GM19351 (cell line): ENCODE measurements around the gene CCDC33.
A peak's percentile ranks its signal among the peaks of the same experiment; 100 is the strongest.

Experiments
- ATAC-seq: cut with Tn5 transposase; IDR thresholded peaks from one replicate; pipeline ENCODE4 v1.9.1; 2021; ENCODE audit warnings: mild to moderate bottlenecking, moderate library complexity; ENCODE audit not compliant: unreplicated experiment

Gene CCDC33

DNA sequence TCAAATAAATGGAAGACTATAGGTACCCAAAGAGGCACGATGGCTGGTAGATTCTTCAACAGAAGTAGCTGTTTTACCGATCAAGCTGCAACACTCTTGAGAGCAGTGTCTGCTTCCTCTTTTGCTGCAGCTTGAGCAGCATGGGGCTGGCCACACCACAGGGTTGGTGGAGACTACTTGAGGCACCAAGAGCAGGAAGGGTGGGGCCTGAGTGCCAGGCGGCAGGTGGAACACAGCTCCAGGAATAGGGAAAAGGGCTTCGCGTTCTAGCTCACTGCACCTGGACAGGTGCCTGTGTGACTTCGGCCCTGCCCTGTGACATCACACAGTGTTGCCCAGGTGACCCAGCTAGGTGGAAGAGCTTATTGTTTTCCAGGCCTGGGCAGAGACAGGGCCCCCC is at the start of gene CCDC33:
Gene CCDC33 (plus strand): TSS at position 365 of the 400 bp plus-strand sequence. CDS start 394 bp downstream, outside the sequence.
- ATAC-seq: peak; percentile 72

DNA sequence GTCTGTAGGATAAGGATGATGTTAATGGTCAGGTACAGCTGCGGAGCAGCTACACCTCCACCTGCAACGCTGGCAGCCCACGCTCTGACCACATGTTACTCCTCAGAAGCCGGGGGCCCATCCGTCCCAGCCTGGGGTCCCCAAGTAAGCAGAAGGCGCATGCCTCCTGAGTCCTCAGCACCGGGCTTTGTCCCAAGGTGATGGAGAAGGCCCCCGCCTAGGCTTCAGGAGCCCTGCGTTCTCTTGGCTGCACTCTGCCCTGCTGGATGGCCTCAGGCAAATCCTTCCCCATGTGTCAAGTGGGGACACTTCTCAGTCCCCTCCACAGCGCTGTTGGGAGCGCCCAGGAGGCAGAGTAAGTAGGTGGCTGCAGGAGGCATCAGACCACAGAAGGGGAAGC is 47.9 kb upstream of the CCDC33 start:
- no peak for ATAC-seq

DNA sequence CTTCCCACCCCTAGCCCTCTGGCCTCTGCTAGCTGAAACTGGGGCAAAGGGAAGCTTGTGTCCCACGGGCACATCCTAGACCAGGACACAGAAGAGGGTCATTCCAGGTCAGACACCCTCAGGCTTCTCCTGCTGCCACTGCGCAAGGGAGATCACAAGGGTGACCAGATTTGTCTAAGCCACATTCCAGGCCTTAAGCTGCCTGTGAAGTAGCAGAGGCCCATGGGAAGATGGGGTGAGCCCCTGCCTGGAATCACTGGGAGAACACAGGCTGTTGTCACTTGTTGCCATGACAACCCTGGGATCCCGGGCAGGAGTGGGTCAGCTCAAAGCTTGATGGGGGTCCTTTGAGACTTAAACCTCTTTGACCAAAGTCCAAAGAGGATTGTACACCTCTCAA is 44.3 kb upstream of the CCDC33 start:
- no peak for ATAC-seq

DNA sequence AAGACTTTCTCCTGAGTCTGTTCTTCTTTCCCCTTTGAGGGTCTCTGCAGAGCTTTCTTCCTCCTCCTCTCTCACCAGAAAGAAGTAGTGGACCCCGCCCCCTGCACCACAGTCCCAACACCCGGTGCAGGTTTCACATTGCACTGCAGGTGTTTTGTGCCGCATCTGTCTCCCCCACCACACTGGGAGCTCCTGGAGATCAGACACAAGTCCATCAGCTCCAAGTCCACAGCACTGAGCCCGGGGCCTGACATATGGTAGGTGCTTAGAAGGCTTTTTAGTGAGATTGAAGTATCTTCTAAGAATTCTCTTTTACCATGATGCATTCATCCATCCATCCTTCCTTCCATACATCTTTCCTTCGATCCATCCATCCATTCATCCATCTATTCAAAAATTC is 43.4 kb upstream of the CCDC33 start:
- no peak for ATAC-seq

DNA sequence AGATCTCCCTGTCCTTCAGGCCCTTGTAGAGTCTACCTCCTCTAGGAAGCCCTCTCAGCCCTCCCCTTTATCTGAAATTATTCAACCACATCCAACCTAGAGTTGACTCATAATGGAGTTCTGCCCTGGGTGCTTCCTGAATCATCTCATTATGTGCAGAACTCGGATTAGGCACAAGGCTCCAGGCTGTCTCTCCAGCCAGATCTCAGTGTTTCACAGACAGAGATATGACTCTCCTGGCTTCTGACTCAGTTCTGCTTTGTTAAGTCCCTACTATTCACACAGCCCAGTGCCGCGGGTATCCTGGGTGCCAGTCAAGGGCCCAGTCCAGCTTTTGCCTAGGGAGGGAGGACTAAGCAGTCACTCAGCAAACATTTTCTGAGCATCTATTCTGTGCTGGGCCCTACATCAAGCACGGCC is 42.8 kb upstream of the CCDC33 start:
- ATAC-seq: no peak

DNA sequence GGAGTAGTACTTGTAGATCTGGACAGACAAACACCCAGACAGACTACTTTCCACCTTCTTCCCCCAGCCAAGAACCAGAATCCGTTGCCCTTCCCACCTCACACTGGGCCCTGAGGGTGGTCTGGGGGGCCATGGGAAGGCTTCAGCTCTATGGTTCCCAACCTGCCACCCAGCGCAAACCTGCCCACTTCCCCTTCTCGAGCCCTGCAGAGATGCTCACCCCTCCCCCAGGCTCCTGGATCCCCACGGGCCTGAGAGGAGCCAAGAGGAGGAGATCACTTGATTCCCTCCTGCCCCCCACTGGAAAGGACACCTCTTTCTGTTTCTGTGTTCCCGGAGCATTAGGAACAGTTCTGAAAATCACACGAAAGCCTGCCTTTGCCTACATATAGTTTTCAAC is 42.2 kb upstream of the CCDC33 start:
- no peak for ATAC-seq

DNA sequence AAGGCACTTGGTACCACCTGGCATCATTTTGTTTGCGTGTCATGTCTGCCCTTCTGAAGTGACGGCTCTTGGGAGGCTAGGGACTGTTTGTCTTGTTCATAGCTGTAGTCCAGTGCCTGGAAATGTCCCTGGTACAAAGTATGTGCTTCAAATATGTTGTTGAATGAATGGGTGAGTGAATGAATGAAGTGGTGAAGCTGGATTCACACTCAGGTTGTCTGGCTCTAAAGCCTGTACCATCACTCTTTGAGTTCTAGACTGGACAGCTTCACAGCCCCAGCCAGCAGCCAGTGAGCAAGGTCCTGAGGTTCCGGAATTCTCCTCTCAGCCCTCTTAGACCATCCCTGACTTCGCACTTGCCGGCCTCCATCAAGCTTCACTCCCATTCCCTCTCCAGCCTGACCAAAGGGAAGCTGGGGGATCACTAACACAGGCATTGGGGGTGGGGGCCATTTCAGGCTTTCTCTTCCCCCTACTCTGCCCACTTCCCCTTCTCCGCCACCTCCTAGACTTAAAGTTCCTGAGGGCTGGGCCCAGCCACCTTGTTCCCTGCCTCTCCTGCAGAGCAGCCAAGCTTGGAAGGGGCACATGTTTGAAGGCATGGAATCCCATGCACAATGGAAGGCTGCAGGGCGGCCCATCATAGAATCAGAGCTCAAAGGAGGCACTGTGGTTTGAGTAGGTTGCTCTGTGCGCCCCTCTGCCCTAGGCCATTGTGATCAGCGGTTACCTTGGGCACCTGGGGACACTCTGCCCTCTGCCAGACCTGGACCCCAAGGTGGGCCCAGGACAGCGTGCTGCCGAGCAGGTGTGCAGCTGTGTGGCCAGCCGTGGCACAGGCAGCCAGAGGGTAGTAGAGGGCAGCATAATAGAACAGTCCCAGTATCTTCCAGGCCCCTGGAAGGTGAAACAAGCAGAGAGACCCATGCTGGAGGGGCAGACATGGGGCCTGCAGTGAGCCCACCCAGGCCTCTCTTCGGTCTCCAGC is 41.3 kb upstream of the CCDC33 start:
- ATAC-seq: no peak

DNA sequence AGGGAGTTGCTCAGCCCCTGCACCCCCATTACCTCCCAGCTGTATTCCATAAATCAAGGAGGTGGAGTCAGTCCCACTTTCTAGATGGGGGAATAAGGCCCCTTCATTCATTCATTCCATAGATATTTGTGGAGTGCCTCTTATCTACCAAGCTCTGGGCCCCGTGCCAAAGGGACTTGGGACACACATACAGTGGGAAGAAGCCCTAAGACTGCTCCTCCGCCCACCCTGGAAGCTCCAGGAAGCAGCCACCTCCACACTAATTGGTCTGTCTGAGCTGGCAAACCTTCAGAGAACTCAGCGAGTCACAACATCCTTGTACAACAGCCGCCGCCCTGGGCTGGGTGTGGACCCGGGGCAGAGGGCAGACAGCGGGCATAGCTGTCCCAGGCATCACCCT is 40.0 kb upstream of the CCDC33 start:
- ATAC-seq: no peak

DNA sequence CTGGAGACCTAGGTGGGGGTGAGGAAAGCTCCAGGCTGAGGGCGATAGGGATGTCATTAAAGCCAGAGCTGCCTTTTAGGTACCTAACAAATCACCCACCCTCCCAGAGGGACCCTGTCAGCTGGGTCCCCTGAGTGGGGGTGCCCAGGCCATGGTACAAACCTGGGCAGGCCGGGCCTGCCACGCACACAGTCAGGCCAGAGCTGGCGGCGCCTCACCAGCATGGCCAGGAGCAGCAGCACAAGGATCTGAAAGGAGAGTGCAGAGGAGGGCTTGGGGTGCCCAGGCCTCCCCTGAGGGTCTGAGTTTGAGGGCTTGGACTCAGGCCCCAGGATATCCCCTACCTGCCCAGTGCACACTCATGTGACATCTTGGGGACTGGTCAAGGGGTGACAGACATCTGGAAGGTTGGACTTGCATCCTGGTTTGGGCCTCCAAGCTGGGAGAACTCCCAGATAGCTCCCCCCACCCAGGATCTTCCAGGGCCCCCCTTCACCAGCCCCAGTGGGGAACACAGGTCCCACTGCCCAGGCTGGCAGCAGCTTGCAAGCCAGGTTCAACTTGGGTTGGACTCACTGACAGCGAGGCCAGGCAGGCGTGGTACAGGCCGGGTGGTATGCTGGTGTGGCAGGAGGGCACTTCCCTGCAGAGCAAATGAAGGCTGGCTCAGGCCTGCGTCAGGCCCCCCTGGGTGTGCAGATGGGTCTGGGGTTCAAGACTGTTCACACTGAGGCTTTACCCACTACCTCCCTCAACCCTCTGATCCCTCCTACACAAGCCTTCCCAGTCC is 38.8 kb upstream of the CCDC33 start:
- ATAC-seq: no peak

DNA sequence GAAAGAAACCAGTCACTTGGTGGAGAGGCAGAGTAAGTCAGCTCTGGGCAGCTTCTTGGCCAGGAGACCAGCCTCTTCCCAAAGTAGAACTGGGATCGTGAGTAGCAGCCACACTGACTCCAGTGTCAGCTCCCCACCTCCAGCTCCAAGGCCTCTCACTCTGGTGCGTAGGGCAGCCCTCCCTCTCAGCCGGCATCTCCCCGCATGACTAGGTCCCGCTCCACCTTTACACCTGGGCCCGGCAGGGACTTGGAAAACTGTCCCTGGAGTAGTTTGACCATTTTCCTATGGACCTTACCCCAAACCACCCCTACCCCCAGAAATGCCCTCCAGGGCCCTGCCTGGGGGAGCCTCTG is 36.9 kb upstream of the CCDC33 start:
- ATAC-seq: no peak

DNA sequence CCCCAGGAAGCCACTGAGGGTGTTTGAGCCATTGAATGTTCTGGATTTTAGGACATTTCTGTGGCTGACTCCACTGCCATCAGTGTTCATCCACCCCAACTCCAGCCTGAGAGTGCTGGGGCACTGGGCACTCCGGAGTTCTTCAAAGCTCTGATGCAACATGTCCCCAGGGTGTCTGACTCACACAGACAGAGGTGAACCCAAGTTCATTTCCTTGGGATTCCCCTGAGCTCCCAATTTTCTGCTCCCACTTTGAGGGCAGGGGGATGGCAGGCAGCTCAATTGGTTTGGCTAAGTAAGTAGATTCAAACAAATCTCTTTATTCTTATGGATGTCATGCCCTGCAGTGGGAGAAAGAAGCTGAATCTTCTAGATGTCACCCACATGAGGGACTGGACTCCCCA is 35.7 kb upstream of the CCDC33 start:
- ATAC-seq: no peak

DNA sequence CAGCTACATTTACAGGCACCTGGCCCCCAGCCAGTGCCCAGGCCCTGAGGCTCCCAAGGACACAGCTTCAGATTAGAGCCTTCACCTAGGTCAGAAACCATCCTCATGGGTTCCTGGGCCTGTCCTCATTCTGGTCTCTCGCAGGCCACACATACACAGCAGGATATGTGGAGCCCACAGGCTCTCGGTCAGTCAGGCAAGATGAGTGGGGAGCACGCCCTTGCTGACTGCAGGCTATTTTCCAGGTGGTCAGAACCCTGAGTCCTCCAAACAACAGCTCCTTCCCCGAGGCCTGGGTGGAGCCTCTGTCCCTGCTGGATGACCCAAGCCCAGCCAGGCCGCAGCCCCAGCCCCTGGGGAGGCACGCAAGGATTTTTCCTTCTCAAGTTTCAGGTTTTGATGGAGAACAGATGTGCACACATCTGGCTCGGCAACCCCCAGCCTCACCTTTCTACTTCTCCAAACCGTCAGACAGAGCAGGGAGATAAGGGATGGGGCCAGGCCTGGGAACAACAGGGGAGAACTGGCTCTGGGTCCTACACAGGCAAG is 35.2 kb upstream of the CCDC33 start:
- ATAC-seq: no peak

DNA sequence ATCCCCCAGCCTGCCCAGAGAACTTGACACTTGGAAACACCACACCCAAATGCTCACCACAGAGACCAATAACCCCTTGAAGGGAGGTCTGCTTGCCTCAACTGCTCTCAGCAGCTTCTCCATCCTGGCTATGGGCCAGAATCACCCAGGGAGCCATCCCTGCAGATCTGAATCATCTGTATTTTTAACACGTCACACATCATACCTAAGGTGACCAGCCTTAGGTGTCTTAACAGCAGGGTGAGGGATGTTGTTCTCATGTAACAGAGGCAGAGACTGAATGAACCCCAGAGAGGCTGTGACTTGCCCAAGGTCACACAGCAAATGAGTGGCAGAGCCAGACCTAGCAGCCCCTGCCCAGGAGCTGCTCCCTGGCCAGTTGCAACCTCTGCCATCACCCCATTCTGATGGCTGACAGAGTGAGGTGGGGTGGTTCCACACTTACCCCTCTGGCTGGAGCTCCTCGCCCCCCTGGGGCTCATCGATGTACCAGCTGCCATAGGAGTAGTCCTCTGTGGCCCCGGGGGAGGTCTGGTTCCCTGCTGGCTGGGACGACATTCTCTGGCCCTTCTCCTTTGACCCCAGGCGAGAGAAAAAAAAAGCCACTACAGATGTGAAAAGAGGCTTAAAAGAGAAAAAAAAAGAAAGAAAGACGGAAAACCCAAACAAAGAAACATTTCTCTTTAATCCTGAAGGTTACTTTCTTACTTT is 34.3 kb upstream of the CCDC33 start:
- no peak for ATAC-seq

DNA sequence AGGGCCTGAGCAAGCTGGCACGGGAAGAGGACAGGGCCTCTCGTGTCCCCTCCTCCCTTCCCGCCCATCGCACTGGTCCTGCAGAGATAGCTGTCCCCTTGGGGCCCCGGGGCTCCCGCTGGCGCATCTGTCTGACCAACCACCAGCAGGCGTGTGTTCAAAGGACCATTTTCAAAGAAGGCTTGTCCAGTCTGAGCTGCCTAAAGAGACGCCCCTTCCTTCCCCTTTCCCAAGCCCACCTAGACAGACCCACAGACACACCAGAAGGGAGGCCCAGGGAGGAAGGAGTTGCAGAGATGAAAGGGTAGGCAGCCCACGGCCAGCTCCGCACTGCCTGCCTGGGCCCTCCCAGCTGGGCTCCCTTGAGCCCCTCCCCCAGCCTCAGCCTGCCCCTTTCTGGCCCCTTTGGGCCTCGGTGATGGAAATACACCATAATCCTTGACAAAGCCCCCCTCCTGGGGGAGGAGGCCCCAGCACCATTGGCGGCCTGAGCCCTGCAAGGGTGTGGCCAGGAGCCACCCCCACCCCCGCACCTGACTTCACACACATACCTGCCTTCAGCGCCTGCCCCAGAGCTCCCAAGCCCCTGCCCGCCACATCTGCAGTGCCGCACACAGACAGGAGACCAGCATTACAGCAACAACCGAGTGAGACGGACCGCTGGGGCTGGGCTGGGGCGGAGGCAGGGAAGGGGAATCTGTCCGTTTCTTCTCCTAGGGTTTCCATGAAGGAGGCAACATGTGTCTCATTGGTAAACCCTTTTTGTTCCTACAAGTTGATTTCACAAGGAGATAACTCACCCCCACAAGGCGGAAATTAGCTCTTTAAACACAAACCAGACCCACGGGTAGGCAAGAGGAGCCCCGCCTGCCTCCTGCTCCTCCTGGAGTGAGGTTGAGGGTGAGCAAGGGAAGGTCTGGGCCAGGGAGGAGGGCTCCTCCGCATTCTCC is 33.4 kb upstream of the CCDC33 start, which contains the start of gene STRA6:
Gene STRA6 (minus strand): TSS at position 336 of the 950 bp plus-strand sequence. CDS start 520 bp downstream, outside the sequence.
- ATAC-seq: no peak

DNA sequence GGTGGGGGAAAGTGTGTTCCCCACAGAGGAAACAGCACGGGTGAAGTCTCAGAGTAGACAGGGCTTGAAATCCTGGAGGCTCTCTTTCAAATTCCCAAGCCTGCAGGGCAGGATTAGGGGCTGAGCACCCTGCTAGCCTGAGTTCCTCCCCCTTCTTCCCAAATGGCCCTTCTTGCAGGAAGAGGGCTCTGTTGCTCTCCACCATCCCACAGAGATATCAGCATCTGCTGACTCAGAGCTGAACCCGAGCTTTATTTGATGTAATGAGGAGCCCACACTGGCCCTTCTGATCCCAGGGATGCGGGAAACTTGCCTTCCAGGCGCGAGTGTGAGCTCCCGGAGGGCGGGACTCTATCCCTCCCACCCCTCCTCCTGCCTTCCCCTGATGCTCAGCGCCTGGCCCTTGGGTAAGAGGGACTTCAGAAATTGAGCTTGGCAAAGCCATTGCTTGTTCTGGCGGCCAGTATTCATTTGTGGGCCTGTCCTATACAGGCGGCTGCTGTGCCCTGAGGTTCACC is 32.2 kb upstream of the CCDC33 start:
- ATAC-seq: no peak

DNA sequence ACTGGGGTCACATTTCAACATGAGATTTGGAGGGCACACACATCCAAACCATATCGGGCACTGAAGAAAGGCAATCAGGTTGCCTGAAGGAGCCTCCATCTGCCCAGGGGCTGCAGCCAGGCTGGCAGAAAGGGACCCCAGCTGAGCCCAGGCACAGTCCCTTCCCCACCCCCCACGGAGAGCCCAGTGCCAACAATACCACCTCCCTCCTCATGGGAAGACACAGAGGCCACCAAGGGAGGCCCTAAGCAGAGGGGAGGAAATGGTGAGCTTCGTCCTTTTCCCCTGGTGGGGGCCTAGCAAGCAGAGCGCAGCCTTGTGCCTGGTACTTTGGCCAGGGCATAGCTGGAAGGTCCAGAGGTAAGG is 30.6 kb upstream of the CCDC33 start:
- ATAC-seq: no peak

DNA sequence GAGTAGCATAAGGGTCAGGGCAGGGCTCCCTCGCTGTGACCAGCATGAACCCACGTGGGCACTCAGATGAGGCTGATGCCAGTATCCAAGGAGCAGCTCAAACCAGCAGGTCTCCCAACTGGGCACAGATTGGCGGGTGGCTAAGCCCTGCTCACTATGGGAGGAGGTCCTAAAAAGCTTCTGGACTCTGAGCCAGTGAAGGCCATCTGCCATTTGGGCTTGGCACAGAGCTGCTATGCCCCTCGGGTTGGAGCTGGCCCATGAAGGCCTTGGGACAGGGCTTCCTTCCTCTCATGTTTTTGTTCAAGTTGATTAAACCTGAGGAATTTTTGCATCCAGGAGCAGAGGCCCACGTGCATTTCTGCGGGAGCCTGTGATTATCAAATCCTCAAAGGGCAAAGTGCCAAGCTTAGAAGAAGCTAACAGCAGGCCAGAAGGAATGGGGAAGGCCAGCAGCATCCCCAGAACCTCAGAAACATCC is 29.3 kb upstream of the CCDC33 start:
- ATAC-seq: no peak

DNA sequence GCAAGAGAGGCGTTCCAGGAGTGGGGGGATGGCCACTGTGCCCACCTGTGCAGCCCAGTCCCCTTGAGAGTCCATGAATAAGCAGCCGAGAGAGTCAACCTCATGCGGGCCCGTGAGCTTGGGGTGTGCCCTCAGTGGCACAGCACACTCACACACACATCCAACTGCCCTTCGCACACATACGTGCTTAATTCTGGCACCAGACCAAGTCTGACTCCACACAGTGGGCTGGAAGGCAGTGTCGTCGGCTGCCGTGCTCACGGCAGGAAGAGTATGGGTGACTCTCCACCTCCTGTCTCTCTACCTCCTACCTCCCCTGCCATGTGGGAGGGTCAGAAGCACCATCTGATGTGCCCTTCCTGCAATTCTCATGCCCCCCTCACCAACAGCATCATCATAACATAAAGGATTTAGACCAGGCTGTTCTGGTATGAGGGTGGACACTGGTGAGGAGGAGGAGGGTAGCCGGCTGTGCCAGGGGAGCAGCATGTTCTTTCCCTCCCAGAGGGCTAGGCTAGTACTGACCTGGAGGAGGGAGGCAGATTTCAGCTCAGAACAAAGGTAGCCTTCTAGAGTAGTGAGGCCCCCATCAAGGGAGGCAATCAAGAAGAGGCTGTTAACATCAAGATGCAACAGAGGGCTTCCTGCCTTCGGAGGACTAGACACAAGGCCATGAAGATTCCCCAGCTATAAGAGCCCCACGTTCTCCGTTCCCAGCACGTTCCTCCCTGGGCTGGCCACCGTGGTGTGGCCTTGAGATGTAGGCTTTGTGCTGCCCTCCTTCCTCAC is 28.3 kb upstream of the CCDC33 start:
- ATAC-seq: no peak

DNA sequence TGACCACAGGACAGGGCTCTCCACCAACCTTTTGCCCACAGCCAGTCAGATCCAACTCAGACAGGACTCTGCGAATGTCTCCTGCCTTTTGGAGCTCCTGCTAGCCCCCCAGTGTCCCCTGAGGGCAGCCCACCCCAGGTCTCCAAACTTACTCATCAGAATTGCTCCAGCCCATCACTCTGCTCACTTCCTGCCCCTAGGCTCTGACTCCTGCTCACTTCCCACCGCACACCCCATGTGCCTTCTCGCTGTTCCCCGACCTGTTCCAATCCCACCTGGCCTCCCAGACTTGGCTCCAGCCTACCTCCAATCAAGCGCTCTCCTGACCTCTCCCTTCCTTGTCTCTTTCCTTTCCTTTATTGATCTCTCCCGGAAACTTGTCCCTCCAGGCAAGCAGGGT is 27.6 kb upstream of the CCDC33 start:
- no peak for ATAC-seq
